Testis (tissue), 3 donors: ENCODE data around the gene NUDT8. TPM values are rescaled to one million over a fixed set of nuclear protein-coding genes. Genes with fewer than 3 reads are reported as not detected.
"Not testable (repeated sequence)": the region's sequence is repeated elsewhere in the genome, so short reads cannot be mapped to it uniquely, and the experiment has no call there.

Experiments used
- DNase-seq: peaks from one replicate; pipeline ENCODE4 v3.0.0-alpha.2; 2019
- H3K27ac ChIP-seq, 2 donors: fragments of 200-600 bp; sonication (generic); one replicate each; pipeline ENCODE4 v1.5.1; 2019
- H3K27me3 ChIP-seq: fragments of 200-600 bp; sonication (generic); one replicate; pipeline ENCODE4 v1.5.1; 2019
- H3K36me3 ChIP-seq: fragments of 200-600 bp; sonication (generic); one replicate; pipeline ENCODE4 v1.5.1; 2017; ENCODE audit warnings: low read depth; ENCODE audit errors: missing control alignments
- H3K4me1 ChIP-seq: fragments of 200-600 bp; sonication (generic); one replicate; pipeline ENCODE4 v1.5.1; 2019
- H3K4me3 ChIP-seq, 2 donors: fragments of 200-600 bp; sonication (generic); one replicate each; pipeline ENCODE4 v1.5.1; 2017 to 2019
- H3K9me3 ChIP-seq: fragments of 200-600 bp; sonication (generic); one replicate; pipeline ENCODE4 v1.5.1; 2017
- CTCF ChIP-seq, 3 experiments: fragments of 450-650 bp in 2 of 3; fragments of 200-600 bp in 1 of 3; sonication (generic) in 1 of 3; IDR thresholded peaks; one replicate each; pipeline ENCODE4 v1.5.1; 2016 to 2019; ENCODE audit warnings: antibody characterized with exemption in 3 of 3, mild to moderate bottlenecking in 2 of 3, moderate library complexity in 1 of 3
- POLR2A ChIP-seq: fragments of 450-650 bp; IDR thresholded peaks from one replicate; pipeline ENCODE4 v1.6.1; 2017; ENCODE audit warnings: antibody characterized with exemption, mild to moderate bottlenecking, moderate library complexity
- WGBS, 2 donors: methylation state at CpG; one replicate each; pipeline ENCODE4 v1.1.5; 2018; 5-methylcytosine and 5-hydroxymethylcytosine counted together
- intact Hi-C: fragments of 100-400 bp; cut with DNase I; formaldehyde crosslinking; loops from one replicate; pipeline ENCODE4 v1.15.1; 2023; ENCODE audit warnings: low total_unique reads
- polyA plus RNA-seq: library from polyadenylated mRNA; stranded (reverse); fragments of 350-450 nt; fragmentation: Illumina TruSeq; extraction: RNeasy Lipid Tissue Mini Kit (QIAGEN cat#74804); gene quantifications from one replicate; pipeline ENCODE4 v1.2.3, GENCODE V29; 2014; ENCODE audit warnings: low read depth, low replicate concordance; ENCODE audit not compliant: insufficient read depth
- total RNA-seq, 2 donors: library from RNA; depleted of rRNA; stranded (reverse); fragments of >200 nt; gene quantifications; one replicate each; pipeline ENCODE4 v1.2.3, GENCODE V29; 2016

The NUDT8 gene
- total and polyA plus RNA-seq, 3 donors from 2014 or later: 4.0 to 7.0 (median 6.2) TPM

- Histone ChIP-seq H3K4me3 (no peak overlapping the region), H3K27me3 (no peaks in the 10 kb centered on the region), H3K36me3 (no peaks in the 10 kb centered on the region), H3K9me3 (no peaks in the 10 kb centered on the region), H3K27ac (no peak overlapping the region), H3K4me1 (peaks cover 5% of the 10 kb centered on the region)
- DNase-seq: no peak
- TF ChIP-seq POLR2A (no peak), CTCF (IDR thresholded peaks at IDR 0.05) (no peak)
- intact Hi-C loops: no loop called here
- 86 to 89% methylated on average over 8 to 15 of the region's 15 CpGs for WGBS, 2 donors
Observed at GRCh38 chr11:67627812-67628624, 1.7 kb downstream of the NUDT8 start.

GRCh38 chr11:67627441-67627811 lies 2.3 kb downstream of the NUDT8 start:
- Histone ChIP-seq H3K36me3 (no peaks in the 10 kb centered on the region), H3K27ac (no peak overlapping the region), H3K4me1 (peaks cover 5% of the 10 kb centered on the region), H3K27me3 (no peaks in the 10 kb centered on the region), H3K4me3 (no peak overlapping the region), H3K9me3 (no peaks in the 10 kb centered on the region)
- no peak for TF ChIP-seq CTCF (IDR thresholded peaks at IDR 0.05)
- TF ChIP-seq POLR2A: no peak
- DNase-seq: no peak
- intact Hi-C loops: no loop called here
- WGBS, 2 donors: 60 to 84% methylated on average over 1 to 6 of the region's 6 CpGs

GRCh38 chr11:67626970-67627369 lies 2.8 kb downstream of the NUDT8 start:
- Histone ChIP-seq H3K27me3 (no peaks in the 10 kb centered on the region), H3K36me3 (no peaks in the 10 kb centered on the region), H3K4me1 (peaks cover 5% of the 10 kb centered on the region), H3K27ac (no peak overlapping the region), H3K9me3 (no peaks in the 10 kb centered on the region), H3K4me3 (no peak overlapping the region)
- 81 to 87% methylated on average over 8 to 10 of the region's 10 CpGs for WGBS, 2 donors
- DNase-seq: no peak
- TF ChIP-seq CTCF (IDR thresholded peaks at IDR 0.05) (no peak), POLR2A (no peak)
- intact Hi-C loops: no loop called here

- DNase-seq: not testable (repeated sequence)
Observed at GRCh38 chr11:67626131-67626833, 3.5 kb downstream of the NUDT8 start.

GRCh38 chr11:67623795-67624194 lies 5.9 kb downstream of the NUDT8 start:
- H3K36me3 ChIP-seq, H3K4me3 ChIP-seq, DNase-seq, intact Hi-C loops, H3K27ac ChIP-seq, H3K9me3 ChIP-seq, H3K27me3 ChIP-seq, H3K4me1 ChIP-seq: not testable (repeated sequence)
- WGBS, 2 donors: 100% methylated on average over 1 of the region's 1 CpG

More at GRCh38 chr11:67626131-67626833, 3.5 kb downstream of the NUDT8 start:
- WGBS, 2 donors: 87 to 92% methylated on average over 10 of the region's 10 CpGs
- H3K36me3 ChIP-seq, H3K27ac ChIP-seq, H3K4me1 ChIP-seq, H3K27me3 ChIP-seq, H3K9me3 ChIP-seq, H3K4me3 ChIP-seq, intact Hi-C loops: not testable (repeated sequence)

- H3K27ac ChIP-seq, H3K36me3 ChIP-seq, intact Hi-C loops, DNase-seq, H3K4me1 ChIP-seq, H3K27me3 ChIP-seq, H3K4me3 ChIP-seq, H3K9me3 ChIP-seq: not testable (repeated sequence)
- WGBS, 2 donors: 69 to 84% methylated on average over 5 to 7 of the region's 7 CpGs
Observed at GRCh38 chr11:67622905-67623304, 6.8 kb downstream of the NUDT8 start.

GRCh38 chr11:67621928-67622327 lies 7.8 kb downstream of the NUDT8 start:
- H3K36me3 ChIP-seq, H3K9me3 ChIP-seq, H3K4me1 ChIP-seq, H3K27ac ChIP-seq, DNase-seq, intact Hi-C loops, H3K4me3 ChIP-seq, H3K27me3 ChIP-seq: not testable (repeated sequence)
- WGBS, 2 donors: 64 to 67% methylated on average over 2 to 3 of the region's 3 CpGs

- DNase-seq, H3K27me3 ChIP-seq, intact Hi-C loops, H3K9me3 ChIP-seq, H3K4me3 ChIP-seq, H3K36me3 ChIP-seq, H3K4me1 ChIP-seq, H3K27ac ChIP-seq: not testable (repeated sequence)
- WGBS, 2 donors: 84 to 86% methylated on average over 13 of the region's 13 CpGs
Observed at GRCh38 chr11:67620621-67621020, 9.1 kb downstream of the NUDT8 start.
